AG04449 (cell line): ENCODE data around the gene FASTK.

ENCODE experiments used
- CTCF ChIA-PET: fragments of 350-600 bp; formaldehyde crosslinking; extraction: SDS; loops from one replicate; lab custom pipeline; 2021; ENCODE audit warnings: antibody characterized with exemption; lab: Yijun Ruan, JAX
- POLR2A ChIA-PET: fragments of 400-600, 350-600 bp; formaldehyde crosslinking; extraction: SDS; loops from one replicate; lab custom pipeline; 2020; ENCODE audit warnings: antibody characterized with exemption, inconsistent platforms; lab: Yijun Ruan, JAX
- DNase-seq: peaks from one replicate; pipeline ENCODE4 v3.0.0-alpha.2; 2010; ENCODE audit warnings: low read depth, low spot score
- H3K4me3 ChIP-seq: 2 replicates; pipeline ENCODE4 v1.5.1; 2011; ENCODE audit warnings: low read depth, mild to moderate bottlenecking, control low read depth, low read length
- CTCF ChIP-seq: IDR thresholded peaks from one replicate; pipeline ENCODE4 v1.5.1; 2011; ENCODE audit warnings: mild to moderate bottlenecking, moderate library complexity, low read length, control low read depth, inconsistent platforms; ENCODE audit not compliant: insufficient read depth; ENCODE audit errors: missing control alignments

The FASTK gene, protein sequence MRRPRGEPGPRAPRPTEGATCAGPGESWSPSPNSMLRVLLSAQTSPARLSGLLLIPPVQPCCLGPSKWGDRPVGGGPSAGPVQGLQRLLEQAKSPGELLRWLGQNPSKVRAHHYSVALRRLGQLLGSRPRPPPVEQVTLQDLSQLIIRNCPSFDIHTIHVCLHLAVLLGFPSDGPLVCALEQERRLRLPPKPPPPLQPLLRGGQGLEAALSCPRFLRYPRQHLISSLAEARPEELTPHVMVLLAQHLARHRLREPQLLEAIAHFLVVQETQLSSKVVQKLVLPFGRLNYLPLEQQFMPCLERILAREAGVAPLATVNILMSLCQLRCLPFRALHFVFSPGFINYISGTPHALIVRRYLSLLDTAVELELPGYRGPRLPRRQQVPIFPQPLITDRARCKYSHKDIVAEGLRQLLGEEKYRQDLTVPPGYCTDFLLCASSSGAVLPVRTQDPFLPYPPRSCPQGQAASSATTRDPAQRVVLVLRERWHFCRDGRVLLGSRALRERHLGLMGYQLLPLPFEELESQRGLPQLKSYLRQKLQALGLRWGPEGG

GRCh38 chr7:151080522-151081169, at the start of gene FASTK:
FASTK (minus strand) TSS chr7:151080809; CDS start chr7:151080766, 43 bp downstream.
- POLR2A ChIA-PET = interaction anchor here (0.5 to 1.6 kb wide), 14 partner anchors 12 to 112 kb away, joined by 3 to 8 read pairs (median 3); partner anchors contain the start of gene ABCB8
- peak; percentile 31 for DNase-seq
- CTCF ChIA-PET = interaction anchor here (0.9 to 19.2 kb wide), 4 partner anchors 10 to 29 kb away, joined by 3 to 347 read pairs (median 4); no protein-coding TSS in a partner anchor
- TF ChIP-seq CTCF = no peak
- peak within 1 kb of the TSS; percentile 87 for H3K4me3 ChIP-seq

GRCh38 chr7:151129960-151130591, 49.5 kb upstream of the FASTK start:
- CTCF ChIA-PET = interaction anchor here (0.9 to 2.8 kb wide), 8 partner anchors 9 to 174 kb away, joined by 3 to 14 read pairs (median 4); no protein-coding TSS in a partner anchor
- no peak for TF ChIP-seq CTCF
- no peak overlapping the region for H3K4me3 ChIP-seq
- no peak for DNase-seq
- POLR2A ChIA-PET = no interaction called here

DNA sequence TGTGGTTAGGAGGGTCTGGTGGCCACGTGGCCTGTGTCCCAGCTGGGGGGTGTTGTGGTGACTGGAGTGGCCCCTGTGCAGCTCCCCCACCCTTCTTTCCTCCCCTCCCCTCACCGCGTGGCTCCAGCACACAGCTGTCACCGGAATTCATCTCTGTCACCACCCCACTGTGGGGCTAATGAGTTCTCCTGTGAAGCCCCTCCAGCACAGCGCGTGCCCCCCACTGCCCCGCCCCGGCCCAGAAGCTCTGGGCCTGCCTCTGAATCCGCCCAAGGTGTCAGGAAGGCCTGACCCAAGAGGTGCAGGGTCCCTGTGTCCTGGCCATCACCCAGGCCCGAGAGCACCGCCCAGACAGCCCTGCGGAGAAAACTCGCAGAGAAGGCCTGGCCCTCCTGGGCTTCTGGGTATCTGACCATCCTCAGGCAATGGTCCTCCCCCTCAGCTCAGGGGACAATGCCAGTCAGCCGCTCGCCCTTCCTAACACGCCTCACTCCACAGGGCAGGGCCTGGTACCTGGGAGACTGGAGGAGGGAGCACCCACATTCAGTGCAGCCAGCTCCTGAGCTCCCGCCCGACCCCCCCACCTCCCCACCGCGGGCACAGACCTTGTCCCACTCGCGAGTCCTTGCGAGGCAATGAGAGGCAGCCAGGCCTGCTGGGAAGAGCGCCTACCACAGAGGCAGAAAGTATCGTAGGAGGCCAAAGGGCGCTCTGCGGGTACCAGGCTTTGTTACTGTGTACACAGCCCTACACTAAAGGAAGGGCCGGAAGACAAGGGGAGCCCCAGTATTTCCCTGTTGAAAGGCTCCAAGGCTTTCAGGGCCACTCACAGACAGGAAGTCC, 48.7 kb upstream of the FASTK start:
- DNase-seq = no peak
- H3K4me3 ChIP-seq = no peak overlapping the region
- CTCF ChIA-PET = interaction anchor here (0.9 to 2.8 kb wide), 9 partner anchors 9 to 175 kb away, joined by 3 to 14 read pairs (median 4); no protein-coding TSS in a partner anchor
- no peak for TF ChIP-seq CTCF
- POLR2A ChIA-PET = no interaction called here

DNA sequence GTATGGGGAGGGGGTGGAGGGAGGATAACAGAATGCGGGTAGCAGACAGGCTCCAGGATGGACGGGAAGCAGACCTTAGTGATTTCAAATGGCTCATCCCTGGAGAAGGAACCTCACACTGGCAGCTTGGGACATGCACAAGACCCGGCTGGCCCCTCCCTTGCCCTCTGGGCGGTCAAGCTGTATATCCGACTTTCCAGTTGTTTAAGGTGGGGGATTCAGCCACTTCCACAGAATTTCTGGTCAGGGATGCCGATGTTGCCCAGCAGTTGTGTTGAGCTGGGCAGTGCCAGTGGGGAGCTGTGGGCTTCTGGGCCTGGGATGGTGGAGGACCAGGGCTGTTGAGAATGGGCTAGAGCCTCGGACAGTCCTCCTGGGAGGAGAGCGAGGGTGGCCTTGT, 48.1 kb upstream of the FASTK start:
- POLR2A ChIA-PET = no interaction called here
- no peak for DNase-seq
- CTCF ChIA-PET = interaction anchor here (1.0 to 2.8 kb wide), 8 partner anchors 9 to 43 kb away, joined by 3 to 14 read pairs (median 4); no protein-coding TSS in a partner anchor
- TF ChIP-seq CTCF = no peak
- no peak overlapping the region for H3K4me3 ChIP-seq

DNA sequence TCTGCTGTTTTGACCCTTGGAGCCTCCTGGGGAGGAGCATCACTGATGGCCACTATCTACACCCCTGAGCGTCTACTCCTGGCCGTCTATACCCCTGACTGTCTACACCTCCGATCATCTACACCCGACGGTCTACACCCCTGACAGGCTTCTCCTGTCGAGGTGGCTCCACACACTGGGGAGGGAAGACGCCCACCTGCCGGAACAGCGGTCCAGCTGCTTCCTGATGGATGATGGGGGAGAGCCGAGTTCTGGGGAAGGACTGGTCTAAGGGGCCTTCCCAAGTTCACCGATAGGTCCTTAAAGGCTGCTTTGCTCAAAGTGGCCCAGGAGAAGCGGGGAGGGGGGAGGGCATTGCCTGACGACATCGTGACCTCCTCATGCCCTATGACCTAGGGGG, 47.5 kb upstream of the FASTK start:
- ChIA-PET POLR2A (no interaction called here), CTCF (interaction anchor here (0.9 to 2.2 kb wide), 7 partner anchors 9 to 174 kb away, joined by 3 to 9 read pairs (median 4); no protein-coding TSS in a partner anchor)
- no peak overlapping the region for H3K4me3 ChIP-seq
- TF ChIP-seq CTCF = no peak
- DNase-seq = no peak
